ENCODE results near the gene SEMA4C.

The SEMA4C gene

DNA sequence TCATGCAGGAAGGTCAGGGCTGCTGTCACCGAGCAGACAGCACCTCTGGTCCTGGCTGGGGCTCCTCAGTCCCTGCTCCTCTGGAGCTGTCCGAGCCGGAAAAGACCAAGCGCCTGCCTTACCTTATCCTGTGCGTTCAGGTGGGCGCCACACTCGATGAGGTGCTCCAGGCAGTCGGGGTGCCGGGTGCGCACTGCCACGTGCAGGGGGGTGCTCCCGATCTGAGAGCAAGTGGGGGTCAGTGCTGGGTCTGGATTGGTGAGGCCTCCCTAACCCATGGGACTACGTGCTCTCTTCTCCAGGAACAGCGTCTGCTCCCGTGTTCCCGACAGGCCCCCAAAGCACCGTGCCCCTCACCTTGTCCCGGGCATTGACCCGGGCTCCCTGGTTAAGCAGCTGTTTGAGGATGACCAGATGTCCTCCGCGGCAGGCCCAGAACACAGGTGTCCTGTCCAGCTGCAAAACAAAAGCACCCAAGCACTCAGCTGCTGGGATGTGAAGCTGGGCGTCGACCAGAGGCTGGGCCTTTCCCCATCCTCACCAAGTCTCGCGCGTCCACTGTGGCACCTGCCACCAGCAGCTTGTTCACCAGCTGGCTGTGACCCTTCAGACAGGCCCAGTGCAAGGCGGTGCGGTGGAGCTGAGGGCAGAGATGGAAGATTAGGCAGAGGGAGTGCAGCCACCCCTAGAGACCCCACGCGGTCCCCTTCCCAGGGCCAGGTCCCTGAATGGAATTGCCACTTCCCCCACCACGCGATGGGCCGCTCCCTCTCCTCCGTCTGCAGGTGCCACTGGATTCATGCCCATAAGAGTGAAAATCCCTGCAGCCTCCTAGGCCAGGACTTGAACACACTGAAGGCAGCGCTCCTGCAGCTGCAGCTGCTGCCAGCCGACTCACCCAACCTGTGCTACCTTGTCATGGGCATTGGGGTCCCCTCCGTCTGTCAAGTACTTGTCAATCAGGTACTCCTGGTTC is 29.7 kb downstream of the SEMA4C start:
- no peak for DNase-seq

DNA sequence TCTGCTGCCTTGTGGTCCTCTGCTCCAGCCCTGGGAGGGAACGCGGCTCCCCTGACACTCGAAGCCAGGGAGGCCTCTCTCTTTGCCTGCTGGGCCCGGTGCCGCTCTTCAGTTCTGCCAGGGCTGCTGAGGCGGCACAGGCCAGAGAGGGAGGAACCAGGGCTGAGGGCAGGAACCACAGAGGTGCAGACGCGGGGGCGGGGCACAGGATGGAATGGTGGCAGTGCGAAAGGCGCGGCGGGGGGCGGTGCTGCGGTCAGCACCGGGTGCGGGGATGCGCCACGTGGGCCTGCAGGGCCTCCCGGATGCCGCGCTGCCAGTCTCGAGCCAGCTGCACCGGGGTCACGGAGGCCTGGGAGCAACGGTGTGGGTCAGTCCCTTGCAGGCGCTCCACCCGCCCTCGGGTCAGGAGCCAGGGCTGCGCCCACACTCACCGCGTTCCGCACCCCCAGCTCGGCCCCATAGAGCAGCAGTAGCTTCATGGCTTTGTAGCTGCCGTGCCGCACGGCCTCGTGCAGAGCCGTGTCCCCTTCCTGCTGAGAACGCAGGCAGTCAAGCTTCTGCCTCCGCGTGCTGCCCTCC is 30.5 kb downstream of the SEMA4C start:
- DNase-seq = peak; percentile 92

DNA sequence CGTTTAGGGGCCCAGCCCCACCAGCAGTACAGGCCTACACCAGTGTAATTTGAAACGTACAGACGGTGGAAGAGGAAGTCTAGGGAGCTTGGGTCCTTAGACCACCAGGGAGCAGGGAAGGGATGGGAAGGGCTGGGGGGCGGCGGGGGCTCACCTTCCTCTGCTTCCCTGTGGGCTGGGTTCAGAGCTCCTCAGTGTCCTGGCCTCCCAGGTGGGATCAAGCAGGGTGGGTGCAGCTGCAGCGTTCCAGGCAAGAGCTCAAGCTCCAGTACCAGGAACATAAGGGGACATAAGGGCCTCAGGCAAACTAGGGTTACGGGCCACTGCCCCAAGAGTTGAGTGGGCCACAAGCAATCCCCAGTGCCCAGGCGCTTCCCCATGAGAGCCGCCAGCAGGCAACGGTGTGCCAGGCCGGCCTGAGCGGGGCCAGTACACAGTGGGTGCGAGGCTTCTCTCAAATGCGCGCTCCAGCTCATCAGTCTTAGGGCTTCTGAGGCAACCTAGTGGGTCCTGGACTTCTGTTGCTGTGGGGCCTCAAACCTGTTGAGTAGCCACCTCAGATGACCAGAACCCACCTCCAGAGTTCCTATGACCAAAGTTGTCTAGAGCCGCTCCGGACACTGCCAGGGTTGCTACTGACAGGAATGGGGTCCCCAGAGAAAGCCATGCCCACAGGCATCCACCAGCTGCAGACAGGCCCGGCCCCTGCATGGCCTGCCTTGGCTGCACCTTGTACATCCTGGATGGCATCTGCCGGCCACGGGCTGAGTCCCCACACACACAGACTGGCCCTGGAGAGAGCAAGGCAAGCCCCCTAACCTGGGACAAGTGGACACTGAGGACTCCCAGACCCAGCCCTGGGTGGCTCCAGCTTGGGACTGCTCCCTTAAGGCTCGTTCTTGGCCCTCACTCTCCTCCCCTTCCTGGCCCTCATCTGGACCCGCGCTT is 31.3 kb downstream of the SEMA4C start:
- DNase-seq = no peak

DNA sequence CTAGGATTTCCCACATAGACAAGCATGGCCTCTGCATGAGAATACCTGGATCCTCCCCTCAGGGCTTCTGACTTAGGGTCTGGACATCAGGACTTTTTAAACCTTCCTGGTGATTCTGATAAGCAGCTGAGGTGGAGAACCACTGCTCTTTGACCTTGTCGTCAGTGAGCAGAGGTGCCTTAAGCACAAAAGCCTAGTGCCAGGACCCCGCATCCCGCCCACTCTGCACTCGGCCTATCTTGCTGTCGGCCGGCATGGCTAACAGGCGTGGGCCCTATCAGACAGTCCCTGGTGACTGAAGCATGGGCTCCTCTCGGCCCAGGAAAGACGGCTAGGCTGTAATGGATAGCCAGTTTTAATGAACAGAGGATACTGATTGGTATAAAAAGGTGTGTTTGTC is 32.3 kb downstream of the SEMA4C start:
- no peak for DNase-seq

DNA sequence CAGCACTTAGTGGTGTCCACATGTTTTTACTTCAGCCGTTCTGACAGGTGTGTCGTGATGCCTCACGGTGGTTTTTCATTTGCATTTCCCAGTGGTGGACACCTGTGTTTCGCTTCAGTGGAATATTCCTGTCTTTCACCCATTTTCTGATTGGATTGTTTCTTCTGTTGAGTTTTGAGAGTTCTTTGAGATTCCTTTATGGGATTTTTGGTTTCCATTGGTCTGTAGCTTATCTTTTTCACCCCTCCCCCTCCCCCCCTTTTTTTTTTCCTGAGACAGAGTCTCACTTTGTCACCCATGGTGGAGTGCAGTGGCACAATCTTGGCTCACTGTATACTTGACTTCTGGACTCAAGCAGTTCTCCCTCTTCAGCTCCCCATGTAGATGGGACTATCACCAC is 34.0 kb downstream of the SEMA4C start:
- DNase-seq = no peak

DNA sequence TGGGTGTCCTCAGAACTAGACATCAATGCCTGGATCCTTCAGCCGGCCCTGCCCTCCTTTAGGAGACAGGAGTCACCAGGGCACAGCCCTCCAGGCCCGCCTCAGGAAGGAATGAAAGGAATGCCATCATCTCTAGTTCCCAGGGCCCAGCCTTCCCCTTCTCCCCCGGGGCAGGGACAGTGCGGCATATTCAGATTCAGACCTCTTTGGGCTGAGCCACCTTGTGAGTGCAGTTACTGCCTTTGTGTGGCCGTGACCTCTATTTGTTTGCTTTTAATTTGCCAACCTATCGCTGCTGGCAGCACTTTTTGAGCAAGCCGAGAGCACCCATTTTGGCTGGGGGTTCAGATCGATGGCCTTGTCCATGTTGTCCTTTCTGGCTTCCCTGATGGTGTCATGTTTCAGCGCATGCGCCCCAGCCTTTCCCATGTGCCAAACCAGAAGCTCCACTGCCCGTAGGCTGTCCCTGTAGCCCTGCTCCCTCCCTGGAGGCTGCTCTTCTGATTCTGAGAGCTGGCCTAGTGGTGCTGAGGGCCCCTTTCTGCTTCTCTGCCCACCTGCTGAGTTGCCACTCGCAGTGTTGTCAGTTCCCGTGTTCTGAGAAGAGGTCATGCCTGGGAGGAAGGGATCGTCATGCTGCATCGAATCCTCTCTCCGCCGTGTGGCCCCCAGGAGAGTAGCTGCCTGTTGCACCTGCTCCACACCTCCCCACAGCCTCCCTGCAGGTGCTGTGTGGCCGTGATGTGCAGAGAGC is 36.9 kb downstream of the SEMA4C start:
- DNase-seq = no peak

DNA sequence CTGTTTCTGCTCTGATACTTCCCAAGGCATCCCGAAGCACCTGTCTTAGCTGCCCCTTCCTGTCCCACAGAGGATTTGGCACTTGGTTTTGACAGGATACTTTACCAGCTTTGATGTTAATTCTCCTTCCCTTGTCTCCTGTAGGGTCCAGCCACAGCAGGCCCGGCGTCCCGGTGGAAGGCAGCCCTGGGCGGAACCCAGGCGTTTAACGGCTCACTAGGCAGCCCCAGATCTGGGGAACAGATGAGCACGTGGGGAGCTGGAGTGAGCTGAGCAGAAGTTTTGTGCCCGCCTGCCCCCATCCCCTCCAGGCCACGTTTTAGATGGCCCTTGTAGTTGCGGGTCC is 37.5 kb downstream of the SEMA4C start:
- no peak for DNase-seq

DNA sequence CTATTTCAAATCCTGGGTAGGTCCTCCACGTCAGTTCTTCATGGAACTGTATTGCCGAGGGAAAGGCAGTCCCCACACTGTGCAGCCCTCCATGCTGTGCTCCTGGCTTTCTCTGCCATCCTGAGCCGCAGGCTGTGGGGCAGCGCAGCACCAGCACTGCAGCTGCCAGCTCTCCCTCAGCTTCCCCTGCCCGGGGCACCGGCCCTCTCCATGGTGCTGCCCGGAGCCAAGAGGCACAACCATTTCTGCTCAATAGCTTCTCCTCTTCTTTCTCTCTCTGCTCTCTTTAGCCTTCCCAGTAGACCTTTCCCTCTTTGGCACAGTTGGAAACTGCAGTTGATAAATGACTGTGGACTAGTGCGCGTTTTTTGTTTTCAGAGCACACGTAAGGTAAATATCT is 38.2 kb downstream of the SEMA4C start:
- no peak for DNase-seq

DNA sequence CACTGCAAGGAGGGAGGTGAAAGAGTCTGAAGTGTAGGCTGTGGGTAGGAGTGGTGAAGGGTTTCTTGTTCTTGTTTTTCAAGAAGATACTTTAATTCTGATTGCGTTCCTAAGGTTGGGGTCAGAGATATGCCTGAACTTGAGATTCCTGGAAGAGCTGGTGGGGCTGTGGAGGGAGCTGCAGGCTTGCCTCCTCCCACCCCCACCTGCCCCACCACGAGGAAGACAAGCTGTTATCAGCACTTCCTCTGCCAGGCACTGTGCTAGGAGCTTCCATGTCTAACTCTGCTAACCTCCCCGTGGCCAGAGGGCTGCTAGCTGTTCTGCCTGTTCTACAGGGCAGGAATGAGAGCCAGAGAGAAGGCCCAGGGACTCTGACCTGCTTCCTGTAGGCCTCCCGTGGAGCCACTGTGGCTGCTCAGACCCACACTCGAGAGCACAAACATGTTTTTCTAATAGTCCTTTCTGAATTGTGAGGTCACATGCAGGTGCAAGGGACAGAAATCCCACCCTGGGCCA is 39.8 kb downstream of the SEMA4C start:
- no peak for DNase-seq

DNA sequence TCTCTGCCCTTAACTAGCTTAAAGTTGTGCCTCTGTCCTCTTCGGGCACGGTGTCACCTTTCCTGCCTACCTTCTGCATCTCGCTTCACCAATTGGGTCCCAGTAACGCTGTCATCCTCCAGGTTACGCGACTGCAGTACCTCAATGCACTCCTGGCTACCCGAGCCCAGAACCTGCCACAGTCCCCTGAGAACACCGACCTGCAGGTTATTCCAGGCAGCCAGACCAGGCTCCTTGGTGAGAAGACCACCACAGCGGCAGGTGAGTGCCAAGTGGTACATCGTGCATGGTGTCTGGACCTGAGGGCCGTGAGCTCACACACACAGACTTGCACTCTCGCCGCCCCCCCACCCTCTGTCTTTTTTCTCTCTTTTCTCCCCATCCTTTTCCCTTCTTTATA is 41.0 kb downstream of the SEMA4C start:
- no peak for DNase-seq

DNA sequence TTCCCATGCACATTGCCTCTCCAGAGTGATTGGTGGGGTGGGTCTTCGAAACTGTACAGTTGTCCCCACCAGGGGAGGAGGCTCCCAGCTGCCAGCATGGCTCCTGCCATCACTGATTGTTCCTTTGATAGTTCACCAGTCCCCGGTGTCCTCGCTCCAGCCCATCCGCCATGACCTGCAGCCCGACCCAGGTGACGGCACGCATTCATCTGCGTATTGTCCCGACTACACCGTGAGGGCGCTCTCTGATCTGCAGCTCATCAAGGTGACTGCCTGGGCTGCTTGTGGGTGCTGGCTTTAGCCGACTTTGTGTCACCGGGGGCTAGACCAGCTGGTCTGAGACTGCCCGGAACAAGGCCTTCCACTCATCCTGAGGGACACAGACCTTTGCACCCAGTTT is 41.4 kb downstream of the SEMA4C start:
- no peak for DNase-seq

DNA sequence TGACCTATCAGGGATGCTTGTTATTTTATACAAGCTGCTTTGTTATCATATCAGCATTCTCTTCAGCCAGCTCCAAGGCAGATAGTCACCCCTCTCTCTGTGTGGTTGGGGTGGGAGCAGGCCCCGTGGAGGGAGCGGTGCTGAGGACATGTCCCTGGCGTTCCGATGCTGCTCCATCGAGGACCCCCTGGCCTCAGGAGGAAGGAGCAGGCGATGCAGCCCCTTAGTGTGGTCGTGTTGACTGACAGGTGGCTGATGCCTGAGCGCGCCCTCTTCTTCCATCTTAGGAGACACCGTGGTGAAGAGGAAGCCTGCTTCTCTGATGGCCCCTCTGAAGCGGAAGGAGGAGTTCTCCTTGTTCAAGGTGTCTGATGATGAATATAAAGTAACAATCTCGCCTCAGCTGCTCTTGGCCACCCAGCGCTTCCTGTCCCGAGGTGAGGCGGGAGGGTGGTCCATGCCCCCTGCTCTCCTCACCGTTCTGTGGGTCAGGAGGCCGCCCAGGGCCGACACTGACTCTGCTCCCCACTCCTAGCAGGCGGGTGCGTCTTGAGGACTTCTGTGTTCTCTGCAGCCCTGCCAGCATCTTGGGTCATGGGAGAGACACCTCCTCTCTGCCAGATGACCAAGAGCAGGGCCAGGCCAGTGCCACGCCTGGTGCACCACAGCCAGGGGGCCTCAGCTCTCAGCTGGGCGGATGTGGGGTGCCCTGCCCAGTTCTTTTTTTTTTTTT is 43.2 kb downstream of the SEMA4C start:
- no peak for DNase-seq

DNA sequence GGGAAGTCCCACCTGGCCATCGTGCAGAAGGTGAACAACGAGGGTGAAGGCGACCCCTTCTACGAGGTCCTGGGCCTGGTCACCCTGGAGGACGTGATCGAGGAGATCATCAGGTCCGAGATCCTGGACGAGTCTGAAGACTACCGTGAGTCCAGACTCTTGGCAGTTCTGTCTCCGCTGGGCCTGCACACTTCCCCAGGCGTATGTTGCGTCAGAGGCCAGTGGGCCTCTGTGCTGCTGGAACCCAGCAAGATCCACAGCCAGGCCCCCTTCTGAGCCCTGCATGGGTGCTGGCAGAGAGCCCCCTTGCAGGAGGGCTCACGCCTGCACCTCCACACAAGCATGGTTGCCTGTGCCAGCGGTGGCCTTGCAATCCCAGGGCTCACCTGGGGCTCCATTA is 44.8 kb downstream of the SEMA4C start:
- no peak for DNase-seq

DNA sequence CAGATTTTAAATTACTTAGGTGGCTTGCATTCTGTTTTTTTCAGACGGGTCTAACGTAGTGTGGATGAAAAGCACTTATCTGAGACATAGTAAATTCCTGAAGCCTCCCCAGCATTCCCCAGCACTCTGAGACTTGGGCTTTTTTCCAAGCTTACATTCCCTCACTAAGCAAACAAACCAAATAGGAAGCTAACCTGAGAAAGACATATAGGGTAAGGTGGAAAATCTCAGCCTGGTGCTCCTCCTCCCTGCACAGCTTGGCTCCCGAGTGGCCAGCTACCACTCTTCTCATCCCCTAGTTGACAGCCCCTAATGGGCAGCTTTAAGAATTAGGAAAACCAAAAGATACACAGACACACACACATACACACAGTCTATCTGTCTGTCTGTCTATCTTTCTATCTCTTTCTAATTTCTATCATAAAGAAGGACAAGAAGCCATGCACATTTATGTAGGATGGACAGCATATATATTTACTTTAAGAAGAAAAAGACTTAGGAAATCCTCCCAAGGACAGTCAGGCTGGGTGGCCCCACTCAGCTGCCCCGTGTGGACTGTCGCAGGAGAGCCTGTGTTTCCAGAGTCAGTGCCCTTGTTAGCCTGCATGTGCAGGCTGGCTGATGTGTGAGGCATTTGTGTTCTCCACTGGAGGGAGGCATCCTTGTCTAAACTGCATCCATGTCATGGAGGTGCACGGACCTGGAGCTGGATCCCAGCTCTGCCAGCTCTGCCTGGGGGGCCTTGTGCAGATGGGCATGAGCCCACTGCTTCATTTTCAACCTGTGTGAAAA is 45.6 kb downstream of the SEMA4C start:
- DNase-seq = no peak

DNA sequence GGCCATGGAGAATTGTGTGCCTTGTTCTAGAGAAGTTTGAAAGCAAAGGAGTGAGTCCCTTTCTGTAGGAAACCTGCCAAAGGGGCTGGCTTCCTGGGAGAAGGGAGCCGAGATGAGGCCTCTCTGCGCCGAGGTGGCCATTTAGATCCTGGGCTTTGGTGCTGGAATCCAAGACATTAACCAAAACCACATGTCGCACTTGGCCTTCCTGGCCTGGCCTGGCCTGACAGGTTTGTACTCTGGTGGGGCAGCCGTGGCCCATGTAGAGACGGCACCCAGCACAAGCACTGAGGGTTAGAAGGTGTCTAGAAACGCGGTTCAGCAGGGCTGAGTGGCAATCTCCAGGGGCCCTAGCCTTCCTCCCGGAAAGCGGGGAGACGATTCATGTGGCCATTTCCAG is 46.7 kb downstream of the SEMA4C start:
- DNase-seq = no peak

DNA sequence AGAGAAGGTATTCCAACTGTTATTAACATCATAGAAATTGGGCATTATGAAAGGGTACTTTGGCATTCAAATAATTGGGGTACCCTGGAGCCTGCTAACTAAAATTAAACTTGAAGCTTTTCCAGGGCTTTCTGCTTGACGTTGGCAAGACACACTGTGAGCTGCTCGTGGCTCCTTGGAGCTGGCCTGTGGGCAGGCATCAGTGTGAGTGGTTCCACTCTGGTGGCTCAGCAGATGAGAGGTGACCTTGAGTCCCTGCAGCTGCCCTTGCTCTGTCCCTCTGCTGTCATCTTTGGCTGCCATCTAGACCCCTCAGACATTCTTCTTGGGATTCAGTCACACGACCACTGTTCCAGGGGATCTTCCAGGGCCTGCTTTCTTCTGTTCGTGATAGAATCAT is 47.1 kb downstream of the SEMA4C start:
- no peak for DNase-seq

DNA sequence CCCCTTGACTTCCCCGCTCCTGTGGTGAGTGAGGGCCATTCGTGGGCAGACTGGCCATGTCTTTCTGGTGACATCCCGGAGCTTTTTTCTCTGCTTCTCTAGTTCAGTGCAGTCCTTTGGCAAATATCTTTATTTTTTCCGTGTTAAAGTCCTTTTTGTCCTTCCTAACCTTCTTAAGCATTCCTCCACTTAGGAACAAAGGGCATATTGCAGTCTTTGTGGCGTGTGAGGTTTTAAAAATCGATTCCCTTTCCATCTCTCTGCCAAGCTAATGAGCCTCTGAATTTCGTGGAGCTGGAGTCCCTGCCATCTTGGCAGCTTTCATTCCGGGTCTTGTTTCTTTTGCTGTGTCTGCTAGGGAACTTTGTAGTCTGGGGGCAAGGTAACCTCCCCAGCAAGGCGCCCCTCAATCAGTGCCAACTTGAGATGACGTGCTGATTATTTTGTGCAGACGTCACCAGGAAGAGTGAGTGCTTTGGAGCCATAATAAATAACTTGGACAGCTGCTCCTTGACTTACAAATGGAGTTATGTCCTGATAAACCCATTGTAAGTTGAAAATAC is 48.7 kb downstream of the SEMA4C start:
- DNase-seq = no peak

DNA sequence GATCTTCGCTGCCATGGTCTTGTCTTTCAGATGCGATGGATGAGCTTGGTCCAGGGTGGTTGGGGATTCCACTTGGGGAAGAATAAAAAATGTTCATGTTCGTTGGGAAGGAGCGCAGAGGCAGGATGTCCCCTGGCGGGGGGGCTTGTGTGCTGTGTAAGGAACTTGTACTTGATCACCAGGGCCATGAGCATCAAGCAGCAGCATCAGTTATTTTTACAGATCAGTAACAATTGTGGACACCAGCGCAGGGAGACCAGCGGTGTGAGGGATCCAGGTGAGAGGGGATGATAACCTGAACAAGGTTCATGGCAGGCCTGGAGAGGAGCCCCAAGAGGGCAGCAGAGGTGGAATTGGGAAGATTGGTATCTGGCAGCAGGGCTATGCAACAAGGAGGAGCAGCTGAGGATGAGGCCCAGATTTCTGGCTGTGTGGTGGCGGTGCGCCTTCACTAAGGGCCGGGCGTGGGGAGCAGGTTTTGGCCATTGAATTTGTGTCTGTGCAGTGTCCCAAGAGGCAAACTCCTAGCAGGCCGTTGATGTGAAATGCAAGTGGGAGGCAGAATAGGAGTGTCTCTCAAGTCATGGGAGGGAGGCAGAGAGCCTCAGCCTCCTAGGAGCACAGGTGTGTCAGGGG is 49.9 kb downstream of the SEMA4C start:
- DNase-seq = no peak

DNA sequence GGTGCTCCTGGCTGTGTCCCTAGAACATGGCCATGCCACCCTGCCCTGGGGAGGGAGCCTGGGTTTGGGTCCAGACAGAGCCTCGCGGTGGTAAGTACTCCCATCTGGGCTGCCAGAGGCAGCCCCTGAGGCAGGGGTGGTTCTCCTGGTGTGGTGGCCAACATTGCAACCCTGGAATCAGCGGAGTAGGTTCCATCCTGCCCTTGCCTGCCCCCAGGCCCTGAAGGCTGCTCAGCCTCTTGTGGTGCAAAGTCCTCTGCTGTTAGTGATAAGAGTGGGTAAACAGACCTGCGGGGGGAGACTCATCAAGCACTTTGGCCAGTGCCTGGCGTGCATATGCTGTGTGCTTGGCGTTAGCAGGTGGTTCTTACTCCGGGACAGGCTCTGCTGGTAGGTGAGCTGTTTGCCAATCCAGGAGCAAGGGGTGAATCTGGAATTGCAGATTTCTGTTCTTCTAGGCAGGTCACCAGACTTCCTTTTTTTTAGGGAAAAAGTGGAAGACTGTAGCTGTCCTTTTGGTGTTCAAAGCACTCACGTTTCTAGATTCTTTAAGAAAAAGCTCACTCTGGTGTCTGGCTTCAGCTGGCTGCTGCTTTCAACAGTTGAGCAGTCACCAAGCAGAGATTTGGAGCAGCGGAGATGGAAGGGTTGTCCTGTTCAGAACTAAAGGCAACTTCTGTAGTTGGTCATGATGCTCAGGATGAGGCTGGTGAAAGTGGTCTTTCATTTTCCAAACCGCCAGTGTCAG is 50.6 kb downstream of the SEMA4C start:
- DNase-seq = no peak

Data from stimulated activated CD4-positive, alpha-beta T cell treated with anti-CD3 and anti-CD28 coated beads, Interleukin-15, amount 100 ng/mL, for 24 hours (primary cell).